K562 (cell line): ENCODE results near the gene TRIP10. TPM values are rescaled to one million over a fixed set of nuclear protein-coding genes. Genes with fewer than 3 reads are reported as not detected.

ENCODE experiments used
- ATAC-seq: fragments of 200-7000 bp; cut with Tn5 transposase; 3 replicates; pipeline ENCODE4 v1.9.1; 2020; ENCODE audit warnings: moderate library complexity
- BruUV-seq: library from RNA; stranded (reverse); fragments of 400-500 nt; replicated peaks from 2 replicates; lab custom pipeline; 2021; lab: Mats Ljungman, UMichigan
- CTCF ChIA-PET: fragments of 300-600 bp; formaldehyde crosslinking; extraction: SDS; loops from one replicate; lab custom pipeline; 2021; ENCODE audit warnings: low intra/inter-chr PET ratio; lab: Yijun Ruan, JAX
- POLR2A ChIA-PET: fragments of 300-600, 350-650 bp; sonication (Branson Sonifier 250); formaldehyde crosslinking; extraction: SDS; loops from one replicate; lab custom pipeline; 2021; ENCODE audit warnings: antibody characterized with exemption, inconsistent platforms; lab: Yijun Ruan, JAX
- DNase-seq, 4 experiments: peaks; one replicate each; pipeline versions ENCODE4 v3.0.0 to v3.0.0-alpha.2; 2011 to 2018; ENCODE audit warnings: low spot score in 3 of 4, mixed read lengths in 3 of 4; ENCODE audit errors: extremely low read depth in 1 of 4
- FAIRE-seq: peaks from 2 replicates; lab custom pipeline; 2011; peaks lifted over from hg19 to GRCh38; lab: Jason Lieb, UNC
- H2AFZ ChIP-seq: 2 replicates; pipeline ENCODE4 v1.6.0; 2011; ENCODE audit warnings: low read depth, low read length, control low read depth, inconsistent platforms
- H3K27ac ChIP-seq: fragments of 200-600 bp; 3 replicates; pipeline ENCODE4 v1.8.0; 2011; ENCODE audit warnings: low read depth, mild to moderate bottlenecking, control low read depth, inconsistent platforms, low read length, moderate library complexity, mixed read lengths; ENCODE audit errors: extremely low read depth
- H3K27me3 ChIP-seq, 2 experiments: fragments of 300-600 bp in 1 of 2; 2 replicates in 1 of 2; 3 replicates in 1 of 2; pipeline versions ENCODE4 v1.6.0 to v1.8.0; 2011; ENCODE audit warnings: inconsistent platforms in 2 of 2, low read length in 2 of 2, mild to moderate bottlenecking in 1 of 2, mixed read lengths in 1 of 2, moderate library complexity in 1 of 2; ENCODE audit not compliant: control insufficient read depth in 2 of 2, insufficient read depth in 2 of 2
- H3K36me3 ChIP-seq: fragments of 300-600 bp; 3 replicates; pipeline ENCODE4 v1.8.0; 2011; ENCODE audit warnings: mild to moderate bottlenecking, low read length, inconsistent platforms; ENCODE audit not compliant: control insufficient read depth, insufficient read depth
- H3K4me1 ChIP-seq, 2 experiments: fragments of 200-600 bp in 1 of 2; replicated peaks in 1 of 2; 2 replicates in 1 of 2; 3 replicates in 1 of 2; pipeline versions ENCODE4 v1.5.1 to v1.8.0; 2011; ENCODE audit warnings: inconsistent platforms in 2 of 2, low read length in 2 of 2, mild to moderate bottlenecking in 1 of 2, mixed read lengths in 1 of 2, moderate library complexity in 1 of 2; ENCODE audit not compliant: control insufficient read depth in 2 of 2, insufficient read depth in 2 of 2
- H3K4me2 ChIP-seq: 2 replicates; pipeline ENCODE4 v1.6.1; 2011; ENCODE audit warnings: low read length, control low read depth, inconsistent platforms, mixed read lengths; ENCODE audit not compliant: insufficient read depth
- H3K4me3 ChIP-seq: fragments of 200-600 bp; sonication (generic), shearing (Covaris generic); 2 replicates; pipeline ENCODE4 v1.5.1; 2016; ENCODE audit warnings: control low read depth, inconsistent platforms
- H3K79me2 ChIP-seq: fragments of 200-600 bp; 3 replicates; pipeline ENCODE4 v1.8.0; 2011; ENCODE audit warnings: low read length, inconsistent platforms; ENCODE audit not compliant: control insufficient read depth, insufficient read depth
- H3K9ac ChIP-seq, 2 experiments: 2 replicates each; pipeline versions ENCODE4 v1.6.0 to v1.6.1; 2011; ENCODE audit warnings: low read depth in 2 of 2, low read length in 2 of 2, control low read depth in 1 of 2, inconsistent platforms in 1 of 2, mild to moderate bottlenecking in 1 of 2, mixed read lengths in 1 of 2; ENCODE audit not compliant: insufficient read depth in 1 of 2
- H3K9me1 ChIP-seq: one replicate; pipeline ENCODE4 v1.6.0; 2011; ENCODE audit warnings: inconsistent platforms, mild to moderate bottlenecking, low read length, moderate library complexity; ENCODE audit not compliant: control insufficient read depth, insufficient read depth
- H3K9me3 ChIP-seq: replicated peaks from 2 replicates; pipeline ENCODE4 v1.5.1; 2011; ENCODE audit warnings: low read depth, low read length, inconsistent platforms; ENCODE audit not compliant: control insufficient read depth, insufficient read depth
- H4K20me1 ChIP-seq: replicated peaks from 2 replicates; pipeline ENCODE4 v1.6.1; 2011; ENCODE audit warnings: low read length, inconsistent platforms, mixed read lengths; ENCODE audit not compliant: control insufficient read depth, insufficient read depth
- BCOR ChIP-seq: fragments of 450-650 bp; IDR thresholded peaks from 2 replicates; pipeline ENCODE4 v1.6.1; 2016
- HNRNPL ChIP-seq: fragments of 200-400 bp; formaldehyde crosslinking; IDR thresholded peaks from 2 replicates; pipeline ENCODE4 v1.6.1; 2017; ENCODE audit warnings: low read depth, mild to moderate bottlenecking, low read length
- RBM25 ChIP-seq: fragments of 200-400 bp; formaldehyde crosslinking; IDR thresholded peaks from 2 replicates; pipeline ENCODE4 v1.6.1; 2018; ENCODE audit warnings: low read length, low read depth, moderate library complexity; ENCODE audit not compliant: severe bottlenecking
- TAF7 ChIP-seq: fragments of 450-650 bp; IDR thresholded peaks from 2 replicates; pipeline ENCODE4 v1.6.1; 2016; ENCODE audit warnings: missing genetic modification characterization, missing compliant biosample characterization
- ZBTB40 ChIP-seq, 2 experiments: fragments of 450-650 bp in 1 of 2; sonication (generic) in 1 of 2; formaldehyde crosslinking in 1 of 2; IDR thresholded peaks; 2 replicates each; pipeline versions ENCODE4 v1.7.1 to v1.9.0; 2016 to 2022; ENCODE audit warnings: inconsistent platforms in 1 of 2, mild to moderate bottlenecking in 1 of 2, missing genetic modification reagents in 1 of 2
- WGBS: fragments of 100-300 bp; shearing (Covaris generic); methylation state at CpG from one replicate; pipeline ENCODE4 v1.1.6; 2016; ENCODE audit warnings: low coverage, mixed read lengths; ENCODE audit not compliant: insufficient coverage; ENCODE audit errors: missing lambda C conversion rate; 5-methylcytosine and 5-hydroxymethylcytosine counted together
- in situ Hi-C: fragments of 300-500 bp; cut with MboI; formaldehyde crosslinking; loops from 4 replicates; pipeline ENCODE4 v1.15.0; 2018; ENCODE audit warnings: inconsistent platforms, mixed read lengths
- intact Hi-C: fragments of 100-400 bp; cut with micrococcal nuclease; formaldehyde crosslinking; loops from 2 replicates; pipeline ENCODE4 v1.14.2; 2022
- polyA plus RNA-seq, 8 experiments: library from polyadenylated mRNA; depleted of rRNA in 4 of 8; stranded (reverse) in 5 of 8; unstranded in 3 of 8; fragments of >200 nt; fragmentation: Nextera tagmentation in 2 of 8; fragmentation: Illumina TruSeq in 1 of 8; extraction: Ambion mirVana in 2 of 8; extraction: Trizol in 1 of 8; gene quantifications; 2 replicates each; pipeline versions ENCODE4 v1.2.1 to v1.2.3, GENCODE V29; 2011 to 2014; ENCODE audit warnings: inconsistent platforms in 1 of 8, missing spikeins in 1 of 8
- total RNA-seq, 7 experiments: library from RNA; depleted of rRNA in 6 of 7; stranded (reverse); fragments of >200 nt in 6 of 7; fragmentation: Illumina TruSeq in 2 of 7; extraction: Trizol in 2 of 7; gene quantifications; 2 replicates each; pipeline versions ENCODE4 v1.2.1 to v1.2.3, GENCODE V29; 2011 to 2021; ENCODE audit warnings: low replicate concordance in 1 of 7

The TRIP10 gene
- total and polyA plus RNA-seq, 9 of the 15 experiments (the other 6 are each of a cell fraction or from before 2014, with no cell fraction given), result 1.2 to 66.8 (median 36.1) TPM

GRCh38 chr19:6796278-6796677 is 56.8 kb downstream of the TRIP10 start:
- no TSS peak for BruUV-seq
- Histone ChIP-seq H3K9me3 (peaks cover 3% of the 10 kb centered on the region), H3K27ac (no peak overlapping the region; the same call in 2 of the 3 replicates), H3K9me1 (no peaks in the 10 kb centered on the region), H3K4me3 (no peak overlapping the region), H3K27me3 (no peaks in the 10 kb centered on the region), H4K20me1 (no peaks in the 10 kb centered on the region), H3K36me3 (no peaks in the 10 kb centered on the region), H3K9ac (no peak overlapping the region), H3K79me2 (no peaks in the 10 kb centered on the region), H3K4me2 (no peak overlapping the region), H3K4me1 (peaks cover 2 to 7% of the 10 kb centered on the region in 2 experiments; a peak in 4 of 5 replicates), H2AFZ (no peak overlapping the region; the same call in 1 of the 2 replicates)
- no peak for FAIRE-seq
- POLR2A ChIA-PET, result interaction anchor here (0.6 kb wide), 1 partner anchor 27 kb away, joined by 3 read pairs; no protein-coding TSS in a partner anchor
- ATAC-seq, result no peak
- CTCF ChIA-PET, result no interaction called here
- in situ Hi-C loops (no loop called here), intact Hi-C loops (no loop called here)
- no peak for DNase-seq
- 34% methylated on average over 4 of the region's 4 CpGs for WGBS
- TF ChIP-seq TAF7 (tag), result no peak
- 0 out of 2 replicates have a peak, but pooled peaks have one; percentile 7 for TF ChIP-seq BCOR
- TF ChIP-seq HNRNPL, result no peak
- peak; percentile 66 for TF ChIP-seq RBM25
- no peak for TF ChIP-seq ZBTB40 (IDR thresholded peaks at IDR 0.05)
- TF ChIP-seq ZBTB40 (CRISPR knock-in tag; IDR thresholded peaks at IDR 0.05), result no peak
